Suprapubic skin (tissue), 4 donors: ENCODE measurements around the gene CLASRP. TPM values are rescaled to one million over a fixed set of nuclear protein-coding genes. Genes with fewer than 3 reads are reported as not detected.

Experiments
- DNase-seq, 2 donors: peaks; one replicate each; pipeline ENCODE4 v3.0.0-alpha.2; 2019; ENCODE audit warnings: low spot score in 2 of 2
- H3K27ac ChIP-seq: fragments of 200-600 bp; sonication (generic); one replicate; pipeline ENCODE4 v1.5.1; 2019
- H3K27me3 ChIP-seq: fragments of 200-600 bp; sonication (generic); one replicate; pipeline ENCODE4 v1.5.1; 2019
- H3K36me3 ChIP-seq: fragments of 200-600 bp; sonication (generic); one replicate; pipeline ENCODE4 v1.5.1; 2019
- H3K4me1 ChIP-seq: fragments of 200-600 bp; sonication (generic); one replicate; pipeline ENCODE4 v1.5.1; 2019
- H3K4me3 ChIP-seq: fragments of 200-600 bp; sonication (generic); one replicate; pipeline ENCODE4 v1.5.1; 2019; ENCODE audit warnings: mild to moderate bottlenecking
- H3K9me3 ChIP-seq: fragments of 200-600 bp; sonication (generic); one replicate; pipeline ENCODE4 v1.5.1; 2019
- EP300 ChIP-seq: sonication (generic); formaldehyde crosslinking; IDR thresholded peaks from one replicate; pipeline ENCODE4 v1.6.1; 2017; ENCODE audit warnings: antibody characterized with exemption
- POLR2A ChIP-seq, 2 donors: fragments of 450-650 bp; IDR thresholded peaks; one replicate each; pipeline ENCODE4 v1.6.1; 2017; ENCODE audit warnings: antibody characterized with exemption in 2 of 2, mild to moderate bottlenecking in 2 of 2, moderate library complexity in 2 of 2
- POLR2AphosphoS5 ChIP-seq, 3 donors: sonication (generic); formaldehyde crosslinking; IDR thresholded peaks; one replicate each; pipeline ENCODE4 v1.6.1; 2017; ENCODE audit warnings: antibody characterized with exemption in 3 of 3
- WGBS: methylation state at CpG from one replicate; pipeline ENCODE4 v1.1.5; 2018; 5-methylcytosine and 5-hydroxymethylcytosine counted together
- total RNA-seq, 4 donors: library from RNA; depleted of rRNA; stranded (reverse); fragments of >200 nt; gene quantifications; one replicate each; pipeline ENCODE4 v1.1.0, GENCODE V29; 2016
- TF ChIP-seq, protein P1 (sequence below), 2 donors: fragments of 200-600 bp in 1 of 2; fragments of 450-650 bp in 1 of 2; sonication (generic) in 1 of 2; IDR thresholded peaks; one replicate each; pipeline ENCODE4 v1.5.1; 2016 to 2019; ENCODE audit warnings: antibody characterized with exemption in 2 of 2, mild to moderate bottlenecking in 1 of 2, moderate library complexity in 1 of 2

Gene CLASRP
- total RNA-seq, 4 donors from 2014 or later = 55.3 to 135 (median 84.3) TPM

DNA sequence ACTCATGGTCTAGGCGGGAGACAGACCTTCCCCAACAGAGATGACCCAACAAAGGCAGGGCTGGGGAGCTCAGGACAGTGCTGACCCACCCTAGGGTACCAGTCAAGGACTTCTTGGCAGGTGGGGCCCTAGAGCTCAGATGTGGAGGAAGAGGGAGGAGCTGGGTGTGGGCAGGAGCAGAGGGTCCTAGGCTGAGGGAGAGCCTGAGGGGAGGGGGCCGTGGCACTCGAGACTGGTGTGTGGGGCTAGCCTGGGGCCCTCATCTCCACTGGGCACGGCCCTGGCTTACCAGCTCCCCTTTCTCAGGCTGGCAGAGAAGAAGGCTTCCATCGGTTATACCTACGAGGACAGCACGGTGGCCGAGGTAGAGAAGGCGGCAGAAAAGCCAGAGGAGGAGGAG is 18.6 kb downstream of the CLASRP start:
- Histone ChIP-seq H3K4me1 (peaks cover 9% of the 10 kb centered on the region), H3K27me3 (no peaks in the 10 kb centered on the region), H3K36me3 (peaks cover 99% of the 10 kb centered on the region), H3K27ac (no peak overlapping the region), H3K4me3 (no peak overlapping the region), H3K9me3 (no peaks in the 10 kb centered on the region)
- no peak for TF ChIP-seq EP300
- TF ChIP-seq POLR2A (IDR thresholded peaks at IDR 0.05) = no peak
- TF ChIP-seq, protein P1, sequence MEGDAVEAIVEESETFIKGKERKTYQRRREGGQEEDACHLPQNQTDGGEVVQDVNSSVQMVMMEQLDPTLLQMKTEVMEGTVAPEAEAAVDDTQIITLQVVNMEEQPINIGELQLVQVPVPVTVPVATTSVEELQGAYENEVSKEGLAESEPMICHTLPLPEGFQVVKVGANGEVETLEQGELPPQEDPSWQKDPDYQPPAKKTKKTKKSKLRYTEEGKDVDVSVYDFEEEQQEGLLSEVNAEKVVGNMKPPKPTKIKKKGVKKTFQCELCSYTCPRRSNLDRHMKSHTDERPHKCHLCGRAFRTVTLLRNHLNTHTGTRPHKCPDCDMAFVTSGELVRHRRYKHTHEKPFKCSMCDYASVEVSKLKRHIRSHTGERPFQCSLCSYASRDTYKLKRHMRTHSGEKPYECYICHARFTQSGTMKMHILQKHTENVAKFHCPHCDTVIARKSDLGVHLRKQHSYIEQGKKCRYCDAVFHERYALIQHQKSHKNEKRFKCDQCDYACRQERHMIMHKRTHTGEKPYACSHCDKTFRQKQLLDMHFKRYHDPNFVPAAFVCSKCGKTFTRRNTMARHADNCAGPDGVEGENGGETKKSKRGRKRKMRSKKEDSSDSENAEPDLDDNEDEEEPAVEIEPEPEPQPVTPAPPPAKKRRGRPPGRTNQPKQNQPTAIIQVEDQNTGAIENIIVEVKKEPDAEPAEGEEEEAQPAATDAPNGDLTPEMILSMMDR (IDR thresholded peaks at IDR 0.05) = no peak
- no peak for TF ChIP-seq POLR2AphosphoS5 (IDR thresholded peaks at IDR 0.05)
- 87% methylated on average over 9 of the region's 9 CpGs for WGBS
- DNase-seq = no peak

DNA sequence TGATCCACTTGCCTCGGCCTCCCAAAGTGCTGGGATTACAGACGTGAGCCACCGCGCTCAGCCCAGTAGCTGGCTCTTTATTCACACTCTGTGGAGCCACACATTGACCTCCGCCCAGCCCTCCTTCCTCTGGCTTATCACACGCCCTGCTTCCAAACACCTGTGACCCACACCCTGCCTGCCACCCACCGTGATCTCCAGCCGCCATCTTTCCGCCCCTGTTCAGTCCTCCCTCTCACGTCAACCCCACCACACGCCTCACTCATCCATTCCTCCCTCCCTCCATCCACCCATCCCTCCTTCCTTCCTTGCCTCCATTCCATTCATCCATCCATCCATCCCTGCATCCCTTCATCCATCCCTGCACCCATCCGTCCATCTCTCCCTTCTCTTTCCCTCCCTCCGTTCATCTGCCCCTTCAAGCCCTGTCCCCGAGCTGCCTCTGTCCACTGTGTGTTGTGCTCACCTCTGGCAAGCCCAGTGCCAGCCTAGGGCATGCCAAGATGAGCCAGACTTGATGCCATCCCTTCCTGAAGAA is 19.8 kb downstream of the CLASRP start:
- H3K36me3 ChIP-seq = peaks cover 98% of the 10 kb centered on the region
- WGBS = 85% methylated on average over 14 of the region's 14 CpGs
- DNase-seq = no peak
- H3K4me1 ChIP-seq = peaks cover 4% of the 10 kb centered on the region
- no peaks in the 10 kb centered on the region for H3K9me3 ChIP-seq
- H3K27me3 ChIP-seq = no peaks in the 10 kb centered on the region
- TF ChIP-seq, protein P1 (IDR thresholded peaks at IDR 0.05) = no peak
- TF ChIP-seq POLR2A (IDR thresholded peaks at IDR 0.05) (no peak), EP300 (no peak), POLR2AphosphoS5 (IDR thresholded peaks at IDR 0.05) (no peak)
- no peak overlapping the region for H3K27ac ChIP-seq
- H3K4me3 ChIP-seq = no peak overlapping the region

DNA sequence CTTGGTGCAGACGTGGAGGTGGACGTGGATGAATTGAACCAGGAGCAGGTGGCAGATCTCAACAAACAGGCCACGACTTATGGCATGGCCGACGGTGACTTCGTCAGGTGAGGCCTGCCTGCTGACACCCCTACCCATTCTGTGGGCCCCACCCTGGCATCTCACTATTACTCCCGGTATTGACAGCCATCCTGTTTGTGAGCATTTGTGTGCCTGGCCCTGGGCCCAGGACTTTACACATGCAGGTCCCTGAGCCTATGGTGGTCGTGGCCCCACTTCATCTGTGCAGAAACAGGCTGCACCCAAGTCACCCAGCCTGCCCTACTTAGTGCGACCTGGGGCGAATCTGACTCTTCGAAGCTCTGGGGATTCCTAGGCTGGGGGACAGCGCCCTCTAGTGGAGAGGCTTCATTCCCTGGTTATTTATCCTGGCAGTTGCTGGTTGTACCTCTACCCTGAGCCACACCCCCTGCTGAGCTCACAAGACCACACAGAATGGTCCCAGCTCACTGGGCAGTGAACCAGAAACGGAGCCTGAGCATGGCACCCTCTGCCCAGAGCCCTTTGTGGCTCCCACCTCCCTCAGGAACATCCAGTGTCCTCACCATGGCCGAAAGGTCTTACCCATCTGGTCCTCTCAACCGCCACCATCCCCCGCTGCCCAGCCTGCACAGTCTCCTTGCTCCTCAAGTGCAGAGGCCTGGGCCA is 20.6 kb downstream of the CLASRP start:
- Histone ChIP-seq H3K9me3 (no peaks in the 10 kb centered on the region), H3K4me1 (peaks cover 4% of the 10 kb centered on the region), H3K27ac (no peak overlapping the region), H3K4me3 (no peak overlapping the region), H3K36me3 (peaks cover 98% of the 10 kb centered on the region), H3K27me3 (no peaks in the 10 kb centered on the region)
- WGBS = 78% methylated on average over 10 of the region's 16 CpGs
- TF ChIP-seq POLR2AphosphoS5 (IDR thresholded peaks at IDR 0.05) = no peak
- TF ChIP-seq, protein P1 (IDR thresholded peaks at IDR 0.05) = peak; percentile 58 to 88
- no peak for DNase-seq

DNA sequence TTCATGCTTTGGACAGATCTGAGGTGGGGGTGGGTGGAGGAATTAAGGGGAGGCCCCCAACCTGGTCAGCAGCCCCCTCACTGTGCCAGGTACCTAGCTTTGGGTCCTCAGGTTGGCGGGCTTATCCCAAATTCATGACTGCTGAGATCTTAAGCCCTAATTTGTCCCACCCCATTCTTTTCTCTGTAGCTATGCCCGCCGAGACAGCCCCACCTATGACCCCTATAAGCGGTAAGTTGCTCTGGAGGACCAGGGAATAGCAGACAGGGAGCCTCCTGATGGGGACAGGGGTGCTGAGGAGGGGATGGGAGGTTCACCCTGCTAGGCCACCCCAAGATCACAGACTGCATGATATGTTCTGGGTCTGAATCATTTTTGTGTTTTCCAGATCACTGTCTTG is 23.1 kb downstream of the CLASRP start:
- no peaks in the 10 kb centered on the region for H3K27me3 ChIP-seq
- peaks cover 95% of the 10 kb centered on the region for H3K36me3 ChIP-seq
- H3K9me3 ChIP-seq = no peaks in the 10 kb centered on the region
- WGBS = 87% methylated on average over 4 of the region's 4 CpGs
- no peak overlapping the region for H3K4me3 ChIP-seq
- TF ChIP-seq POLR2A (IDR thresholded peaks at IDR 0.05) (no peak), EP300 (no peak)
- TF ChIP-seq, protein P1 (IDR thresholded peaks at IDR 0.05) = no peak
- H3K27ac ChIP-seq = no peak overlapping the region
- H3K4me1 ChIP-seq = peaks cover 4% of the 10 kb centered on the region
- DNase-seq = no peak

DNA sequence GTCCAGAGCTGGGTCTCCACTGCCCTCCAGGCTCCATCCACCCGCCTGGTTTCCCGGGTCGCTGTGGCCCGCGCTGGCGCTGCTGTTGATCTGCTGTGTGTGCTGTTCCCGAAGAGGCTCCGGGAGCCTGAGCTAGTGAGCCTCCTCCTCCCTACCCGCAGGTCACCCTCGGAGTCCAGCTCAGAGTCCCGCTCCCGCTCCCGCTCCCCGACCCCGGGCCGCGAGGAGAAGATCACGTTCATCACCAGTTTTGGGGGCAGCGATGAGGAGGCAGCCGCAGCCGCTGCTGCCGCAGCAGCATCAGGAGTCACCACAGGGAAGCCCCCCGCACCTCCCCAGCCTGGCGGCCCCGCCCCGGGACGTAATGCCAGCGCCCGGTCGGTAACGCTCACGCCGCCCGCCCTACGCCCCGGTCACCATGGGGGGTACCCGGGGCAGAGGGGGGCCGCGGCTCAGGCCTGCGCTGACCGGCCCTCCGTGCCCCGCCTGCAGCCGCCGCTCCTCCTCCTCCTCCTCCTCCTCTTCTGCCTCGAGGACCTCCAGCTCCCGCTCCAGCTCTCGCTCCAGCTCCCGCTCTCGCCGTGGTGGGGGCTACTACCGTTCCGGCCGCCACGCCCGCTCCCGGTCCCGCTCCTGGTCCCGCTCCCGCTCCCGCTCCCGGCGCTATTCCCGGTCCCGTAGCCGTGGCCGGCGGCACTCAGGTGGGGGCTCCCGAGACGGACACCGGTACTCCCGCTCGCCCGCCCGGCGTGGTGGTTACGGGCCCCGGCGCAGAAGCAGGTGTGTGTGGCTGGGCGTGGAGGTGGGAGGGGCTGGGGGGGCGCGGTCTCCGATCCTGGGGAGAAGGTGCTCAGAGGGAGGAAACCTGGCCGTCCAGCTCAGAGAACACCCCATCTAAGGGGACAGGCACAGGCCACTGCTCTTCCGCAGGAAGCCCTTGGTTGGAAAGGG is 25.3 kb downstream of the CLASRP start:
- 97% methylated on average over 70 of the region's 85 CpGs for WGBS
- peaks cover 6% of the 10 kb centered on the region for H3K4me1 ChIP-seq
- no peak for DNase-seq
- H3K27me3 ChIP-seq = no peaks in the 10 kb centered on the region
- no peak overlapping the region for H3K4me3 ChIP-seq
- no peak overlapping the region for H3K27ac ChIP-seq
- no peaks in the 10 kb centered on the region for H3K9me3 ChIP-seq
- no peak for TF ChIP-seq POLR2A (IDR thresholded peaks at IDR 0.05)
- H3K36me3 ChIP-seq = peaks cover 95% of the 10 kb centered on the region
